Prostate gland (tissue), 2 donors: ENCODE data around the gene TLR3.

Experiments used
- CTCF ChIP-seq, 4 experiments: fragments of 200-600 bp in 2 of 4; fragments of 450-650 bp in 2 of 4; sonication (generic) in 2 of 4; IDR thresholded peaks; 1 replicate in 3 of 4; 2 replicates in 1 of 4; pipeline ENCODE4 v1.5.1; 2016 to 2019; ENCODE audit warnings: antibody characterized with exemption in 4 of 4, mild to moderate bottlenecking in 2 of 4, moderate library complexity in 2 of 4
- POLR2A ChIP-seq: fragments of 450-650 bp; IDR thresholded peaks from one replicate; pipeline ENCODE4 v1.6.1; 2016; ENCODE audit warnings: antibody characterized with exemption, mild to moderate bottlenecking

- TF ChIP-seq CTCF (IDR thresholded peaks at IDR 0.05) (no peak), POLR2A (no peak)
Measured at GRCh38 chr4:186131935-186132334, 63.0 kb downstream of the TLR3 start.
